GM18873 (cell line): ENCODE results near the gene GOLGA6L6.
"Not testable (repeated sequence)": the region's sequence is repeated elsewhere in the genome, so short reads cannot be mapped to it uniquely, and the experiment has no call there.

Experiments
- ATAC-seq: cut with Tn5 transposase; IDR thresholded peaks from one replicate; pipeline ENCODE4 v1.9.1; 2021; ENCODE audit warnings: mild to moderate bottlenecking, moderate library complexity, moderate number of reproducible peaks; ENCODE audit not compliant: unreplicated experiment, low FRiP score

Gene GOLGA6L6, protein sequence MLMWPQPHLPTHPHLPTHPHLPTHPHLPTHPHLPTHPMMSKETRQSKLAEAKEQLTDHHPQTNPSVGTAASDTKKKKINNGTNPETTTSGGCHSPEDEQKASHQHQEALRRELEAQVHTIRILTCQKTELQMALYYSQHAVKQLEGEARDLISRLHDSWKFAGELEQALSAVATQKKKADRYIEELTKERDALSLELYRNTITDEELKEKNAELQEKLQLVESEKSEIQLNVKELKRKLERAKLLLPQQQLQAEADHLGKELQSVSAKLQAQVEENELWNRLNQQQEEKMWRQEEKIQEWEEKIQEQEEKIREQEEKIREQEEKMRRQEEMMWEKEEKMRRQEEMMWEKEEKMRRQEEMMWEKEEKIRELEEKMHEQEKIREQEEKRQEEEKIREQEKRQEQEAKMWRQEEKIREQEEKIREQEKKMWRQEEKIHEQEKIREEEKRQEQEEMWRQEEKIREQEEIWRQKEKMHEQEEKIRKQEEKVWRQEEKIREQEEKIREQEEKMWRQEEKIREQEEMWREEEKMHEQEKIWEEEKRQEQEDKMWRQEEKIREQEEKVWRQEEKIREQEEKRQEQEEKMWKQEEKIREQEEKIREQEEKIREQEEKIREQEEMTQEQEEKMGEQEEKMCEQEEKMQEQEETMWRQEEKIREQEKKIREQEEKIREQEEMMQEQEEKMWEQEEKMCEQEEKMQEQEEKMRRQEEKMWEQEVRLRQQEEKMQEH

DNA sequence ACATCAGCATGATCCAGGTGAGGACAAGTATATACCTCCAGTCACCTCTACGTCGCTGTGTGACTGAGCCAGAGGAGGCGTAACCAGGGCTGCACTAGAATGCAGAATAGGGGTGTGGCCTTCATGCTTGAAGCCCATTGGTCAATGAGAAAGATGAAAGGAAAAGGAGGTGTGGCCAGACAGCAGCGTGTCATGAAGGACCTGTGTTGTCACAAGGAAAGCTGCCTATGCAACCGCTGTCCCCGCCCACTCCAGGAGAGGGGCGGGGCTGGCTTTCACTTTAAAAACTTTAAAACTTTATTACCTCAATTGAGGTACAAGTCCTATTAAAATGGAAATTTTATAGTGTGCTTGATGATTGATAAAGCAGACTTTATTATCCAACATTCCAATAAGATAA, at the start of gene GOLGA6L6:
TSS of gene GOLGA6L6 (minus strand) at position 101 of the 400 bp plus-strand sequence. CDS start at position 10, 91 bp downstream.
- ATAC-seq, result not testable (repeated sequence)

DNA sequence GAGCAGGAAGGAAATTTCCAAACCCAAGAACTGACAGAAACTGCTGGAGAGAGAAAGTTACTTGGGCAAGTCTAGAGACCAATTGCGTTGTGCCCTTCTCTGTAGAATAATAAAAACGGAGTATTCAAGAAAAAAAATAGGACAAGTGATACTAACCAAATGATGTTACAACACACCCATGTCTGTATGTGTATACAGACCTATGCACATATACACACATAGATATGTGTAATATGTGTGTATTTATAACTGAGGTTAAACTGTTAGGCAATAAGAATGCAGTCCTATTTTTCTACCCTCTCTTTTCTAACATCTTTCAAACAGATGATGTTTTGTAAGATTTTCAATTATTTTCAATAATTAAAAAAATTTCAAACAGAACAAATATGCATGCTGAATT, 48.5 kb upstream of the GOLGA6L6 start:
- not testable (repeated sequence) for ATAC-seq

DNA sequence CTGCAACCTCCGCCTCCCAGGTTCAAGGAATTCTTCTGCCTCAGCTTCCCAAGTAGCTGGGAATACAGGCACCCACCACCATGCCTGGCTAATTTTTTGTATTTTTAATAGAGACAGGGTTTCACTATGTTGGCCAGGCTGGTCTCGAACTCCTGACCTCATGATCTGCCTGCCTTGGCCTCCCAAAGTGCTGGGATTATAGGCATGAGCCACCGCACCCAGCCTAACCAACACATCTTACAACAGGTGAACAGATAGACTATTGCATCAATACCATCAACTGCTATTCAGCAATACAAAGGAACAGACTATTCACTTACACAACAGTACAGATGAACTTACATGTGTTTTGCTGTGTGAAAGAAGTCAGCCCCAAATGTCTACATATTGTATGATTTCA, 45.2 kb upstream of the GOLGA6L6 start:
- ATAC-seq, result not testable (repeated sequence)

DNA sequence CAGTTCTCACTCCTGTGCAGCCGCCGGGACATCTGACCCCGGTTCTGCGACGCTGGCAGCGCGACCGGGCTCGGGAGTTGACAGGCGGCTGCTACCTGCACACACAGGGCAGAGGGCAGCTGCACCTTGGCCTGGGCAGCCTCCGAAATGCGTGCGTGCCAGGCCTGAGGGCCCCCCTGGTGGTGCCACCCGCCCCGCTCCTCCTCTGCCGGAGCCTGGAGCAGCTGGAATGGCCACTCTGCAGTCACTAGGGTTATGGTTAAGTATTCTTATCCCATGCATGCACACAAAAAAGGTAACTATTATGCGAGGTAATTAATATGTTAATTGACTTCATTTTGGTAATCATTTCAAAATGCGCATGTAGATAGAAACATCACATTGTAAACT, 41.1 kb upstream of the GOLGA6L6 start:
- not testable (repeated sequence) for ATAC-seq

DNA sequence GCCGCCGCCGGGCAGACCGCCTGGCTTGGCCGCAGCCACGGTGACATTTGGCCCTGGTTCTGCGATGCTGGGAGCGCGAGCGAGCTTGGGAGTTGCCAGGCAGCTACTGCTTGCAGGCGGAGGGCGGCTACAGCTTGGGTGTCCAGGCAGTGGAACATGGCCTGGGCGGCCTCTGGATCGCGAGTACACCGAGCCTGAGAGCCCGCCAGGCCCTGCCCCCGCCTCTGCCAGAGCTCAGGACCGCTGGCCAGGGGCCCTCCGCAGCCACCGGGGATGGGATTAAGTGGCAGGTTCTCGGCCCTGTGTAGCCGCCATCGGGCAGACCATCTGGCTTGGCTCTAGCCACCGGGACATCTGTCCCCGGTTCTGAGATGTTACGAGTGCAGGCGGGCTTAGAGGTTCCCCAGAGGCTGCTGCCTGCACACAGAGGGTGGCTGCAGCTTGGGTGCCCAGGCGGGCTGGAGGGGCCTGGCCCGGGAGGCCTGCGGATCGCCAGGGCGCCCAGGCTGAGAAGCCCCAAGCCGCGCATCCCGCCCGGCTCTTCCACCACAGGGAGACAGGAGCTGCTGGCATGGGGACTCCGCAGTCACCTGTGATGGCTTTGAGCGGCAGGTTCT, 40.6 kb upstream of the GOLGA6L6 start:
- not testable (repeated sequence) for ATAC-seq

DNA sequence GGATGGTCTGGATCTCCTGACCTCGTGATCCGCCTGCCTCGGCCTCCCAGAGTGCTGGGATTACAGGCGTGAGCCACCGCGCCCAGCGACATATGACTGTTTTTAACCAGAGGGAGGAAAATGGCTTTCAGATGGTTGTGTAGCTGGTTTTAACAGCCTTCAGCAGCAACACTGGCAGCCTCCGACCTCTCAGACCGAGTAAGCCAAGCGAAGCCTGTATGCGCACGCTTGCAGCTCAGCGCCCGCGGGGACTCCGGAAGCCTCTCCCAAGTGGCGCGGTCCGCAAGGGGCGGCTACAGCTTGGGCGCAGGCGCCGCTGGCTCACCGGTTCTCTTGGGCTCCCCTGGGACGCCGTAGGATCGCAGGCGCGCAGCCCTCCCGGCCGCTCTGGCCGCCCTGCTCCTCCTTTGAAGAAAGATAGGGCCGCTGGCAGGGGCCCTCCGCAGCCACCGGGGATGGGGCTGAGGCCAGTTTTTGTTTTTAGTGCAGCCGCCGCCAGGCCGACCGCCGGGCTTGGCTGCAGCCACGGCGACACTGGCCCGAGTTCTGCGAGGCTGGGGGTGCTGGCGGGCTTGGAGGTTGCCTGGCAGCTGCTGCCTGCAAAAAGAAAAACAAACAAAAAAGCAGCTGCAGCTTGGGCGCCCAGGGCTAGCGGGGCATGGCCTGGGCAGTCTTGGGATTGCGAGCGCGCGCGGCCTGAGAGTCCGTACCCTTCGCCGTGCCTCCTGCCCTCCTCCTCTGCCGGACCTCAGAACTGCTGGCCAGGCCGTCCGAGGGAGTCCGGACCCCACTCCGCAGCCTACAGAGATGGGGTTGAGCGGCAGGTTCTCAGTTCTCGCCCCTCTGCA, 39.9 kb upstream of the GOLGA6L6 start:
- ATAC-seq, result not testable (repeated sequence)

DNA sequence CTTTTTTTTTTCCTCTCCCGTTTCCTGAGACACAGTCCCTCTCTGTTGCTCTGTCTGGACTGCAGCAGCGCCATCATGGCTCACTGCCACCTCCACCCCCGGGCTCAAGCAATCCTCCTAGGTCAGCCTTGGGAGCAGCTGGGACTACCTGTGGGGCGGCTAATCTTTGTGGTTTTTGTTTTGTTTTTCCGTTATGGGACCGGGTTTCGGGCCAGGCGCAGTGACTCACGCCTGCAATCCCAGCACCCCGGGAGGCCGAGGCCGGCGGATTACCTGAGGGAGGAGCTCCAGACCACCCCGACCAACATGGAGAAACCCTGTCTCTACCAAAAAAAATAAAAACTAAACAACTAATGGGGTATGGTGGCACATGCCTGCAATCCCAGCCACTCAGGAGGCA, 38.1 kb upstream of the GOLGA6L6 start:
- not testable (repeated sequence) for ATAC-seq

DNA sequence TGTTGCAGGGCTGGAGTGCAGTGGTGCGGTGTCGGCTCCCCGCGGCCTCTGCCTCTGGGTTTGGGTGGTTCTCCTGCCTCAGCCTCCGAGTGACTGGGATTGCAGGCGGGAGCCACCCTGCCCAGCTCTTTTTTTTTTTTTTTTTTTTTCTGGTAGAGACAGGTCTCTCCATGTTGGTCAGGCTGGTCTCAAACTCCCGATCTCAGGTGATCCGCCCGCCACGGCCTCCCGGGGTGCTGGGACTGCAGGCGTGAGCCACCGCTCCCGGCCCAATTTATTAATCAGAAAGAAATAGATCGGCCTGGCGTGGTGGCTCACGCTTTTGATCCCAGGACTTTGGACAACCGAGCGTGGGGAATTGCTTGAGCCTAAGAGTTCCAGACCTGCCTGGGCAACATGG, 9.7 kb upstream of the GOLGA6L6 start:
- not testable (repeated sequence) for ATAC-seq

DNA sequence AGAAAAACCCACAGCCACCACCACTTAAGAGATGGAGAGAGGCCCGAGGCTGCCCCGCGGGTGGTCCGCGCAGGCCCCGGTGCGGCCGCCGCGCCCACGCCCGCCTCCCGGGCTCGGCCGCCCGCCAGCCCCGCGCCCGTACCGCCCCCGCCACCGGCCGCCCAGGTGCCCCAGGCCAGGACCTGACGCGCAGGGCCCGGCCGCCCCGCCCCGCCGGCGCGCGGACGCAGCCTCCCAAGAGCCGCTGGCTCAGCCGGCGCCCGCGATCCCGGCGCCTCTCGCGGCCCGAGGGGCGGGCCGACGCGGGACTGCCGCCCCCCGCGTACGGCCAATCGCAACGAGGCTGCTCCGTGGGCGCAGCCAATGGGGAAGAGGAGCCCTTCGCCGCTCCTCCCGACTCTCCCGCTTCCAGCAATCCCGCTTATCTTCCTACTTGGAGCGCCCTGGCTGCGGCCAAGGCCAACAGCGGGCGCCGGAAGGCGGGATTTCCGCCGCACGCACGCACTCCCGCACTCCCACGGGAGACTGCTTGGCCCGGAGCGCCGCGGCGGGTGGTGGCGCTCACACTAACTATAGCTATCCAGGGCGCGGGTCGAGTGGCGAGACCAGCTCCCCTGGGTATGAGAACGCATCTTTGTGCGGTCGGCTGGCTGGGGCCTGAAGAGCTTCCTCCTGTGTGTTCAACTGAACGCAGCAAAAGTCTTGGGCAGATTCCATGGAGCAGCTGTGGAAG, 35.5 kb downstream of the GOLGA6L6 start:
- not testable (repeated sequence) for ATAC-seq

DNA sequence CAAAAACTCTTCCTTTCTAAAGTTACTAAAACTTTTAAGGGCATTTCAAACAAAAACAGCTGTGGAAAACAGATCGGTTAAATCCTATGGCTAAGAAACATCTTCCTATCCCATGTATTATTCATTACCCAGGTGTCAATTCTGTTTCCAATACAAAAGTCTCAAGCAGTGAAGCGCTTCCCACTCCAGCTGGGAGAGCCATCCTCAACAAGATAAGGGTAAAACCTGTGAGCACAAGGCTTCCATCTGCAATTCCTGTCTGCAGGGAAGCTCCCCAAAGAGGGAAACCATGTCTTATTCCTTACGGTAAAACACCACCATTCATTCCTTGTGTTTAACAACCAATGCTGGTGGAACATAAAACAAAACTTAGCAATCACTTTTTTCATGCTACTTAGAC, 38.8 kb downstream of the GOLGA6L6 start:
- ATAC-seq, result not testable (repeated sequence)

DNA sequence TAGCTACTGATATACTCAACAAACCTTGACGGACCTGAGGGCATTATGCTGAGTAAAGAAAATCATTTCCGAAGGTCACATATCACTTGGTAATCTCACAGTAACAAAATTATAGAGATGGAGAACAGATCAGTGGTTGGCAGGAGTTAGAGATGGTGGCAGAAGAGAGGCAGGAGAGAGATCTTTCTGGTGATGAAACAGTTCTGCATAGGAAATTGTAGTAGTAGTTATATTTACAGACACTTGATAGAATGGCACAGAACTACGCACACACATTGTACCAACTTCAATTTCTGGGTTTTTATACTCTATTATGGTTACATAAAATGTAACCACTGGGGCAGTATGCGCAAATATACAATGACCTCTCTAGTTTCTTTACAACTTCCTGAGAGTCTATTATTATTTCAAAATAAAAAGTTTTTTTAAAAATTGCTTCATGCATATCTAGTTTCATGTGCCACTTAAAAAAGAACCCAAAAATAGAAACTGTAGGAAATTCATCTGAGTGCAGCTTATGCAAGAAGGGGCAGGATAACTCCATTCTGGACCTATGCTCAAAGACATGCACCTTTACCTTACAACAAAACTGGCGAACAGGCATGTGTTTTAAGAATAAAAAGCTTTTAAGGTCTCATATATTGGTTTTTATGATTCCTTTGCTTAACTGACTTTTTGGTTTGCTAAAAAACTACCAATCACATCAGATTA, 39.9 kb downstream of the GOLGA6L6 start:
- not testable (repeated sequence) for ATAC-seq

DNA sequence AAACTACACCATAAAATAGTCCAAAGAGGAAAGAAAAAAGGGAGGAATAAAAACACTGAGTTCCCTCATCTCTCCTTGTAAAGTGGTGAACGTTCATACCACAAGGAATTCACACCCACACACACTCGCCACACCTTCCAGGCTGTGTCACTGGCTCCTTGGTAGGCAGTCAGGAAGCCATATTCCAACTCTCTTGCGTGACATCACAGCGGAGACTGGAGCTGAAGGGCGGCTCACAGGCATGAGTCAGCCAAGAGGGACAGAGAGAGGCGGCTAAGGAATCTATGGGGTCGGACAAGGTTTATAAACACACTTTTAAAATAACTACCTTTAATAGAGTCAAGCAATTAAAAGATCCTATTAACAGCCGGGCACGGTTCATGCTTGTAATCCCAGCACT, 43.8 kb downstream of the GOLGA6L6 start:
- ATAC-seq, result not testable (repeated sequence)

DNA sequence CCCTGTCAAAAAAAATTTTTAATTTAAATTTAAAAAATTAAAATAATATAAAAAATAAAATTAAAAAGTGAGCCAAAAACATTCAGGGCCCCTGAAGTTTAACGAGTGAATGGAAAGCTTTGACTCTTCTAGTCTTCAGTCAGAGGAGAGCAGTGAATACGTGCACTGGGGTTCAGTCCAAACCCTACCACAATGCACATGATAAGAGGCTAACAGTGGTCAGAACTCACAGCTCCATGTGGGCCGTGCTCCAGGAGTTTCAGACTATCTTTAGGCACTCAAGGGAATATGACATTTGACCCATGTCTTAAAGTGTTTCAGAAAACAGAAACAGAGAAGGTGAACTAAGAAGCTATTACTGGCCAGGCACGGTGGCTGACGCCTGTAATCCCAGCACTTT, 48.6 kb downstream of the GOLGA6L6 start:
- ATAC-seq, result not testable (repeated sequence)

DNA sequence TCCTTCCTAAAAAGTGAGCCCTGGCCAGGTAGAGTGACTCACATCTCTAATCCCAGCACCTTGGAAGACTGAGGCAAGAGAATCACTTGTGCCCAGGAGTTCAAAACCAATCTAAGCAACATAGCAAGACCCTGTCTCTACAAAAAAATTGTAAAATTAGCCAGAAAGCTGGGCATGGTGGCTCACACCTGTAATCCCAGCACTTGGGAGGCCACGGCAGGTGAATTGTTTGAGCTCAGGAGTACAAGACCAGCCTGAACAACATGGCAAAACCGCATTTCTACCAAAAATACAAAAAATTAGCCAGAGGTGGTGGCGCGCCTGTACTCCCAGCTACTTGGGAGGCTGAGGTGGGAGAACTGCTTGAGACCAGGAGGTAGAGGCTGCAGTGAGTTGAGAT, 49.0 kb downstream of the GOLGA6L6 start:
- ATAC-seq, result not testable (repeated sequence)

DNA sequence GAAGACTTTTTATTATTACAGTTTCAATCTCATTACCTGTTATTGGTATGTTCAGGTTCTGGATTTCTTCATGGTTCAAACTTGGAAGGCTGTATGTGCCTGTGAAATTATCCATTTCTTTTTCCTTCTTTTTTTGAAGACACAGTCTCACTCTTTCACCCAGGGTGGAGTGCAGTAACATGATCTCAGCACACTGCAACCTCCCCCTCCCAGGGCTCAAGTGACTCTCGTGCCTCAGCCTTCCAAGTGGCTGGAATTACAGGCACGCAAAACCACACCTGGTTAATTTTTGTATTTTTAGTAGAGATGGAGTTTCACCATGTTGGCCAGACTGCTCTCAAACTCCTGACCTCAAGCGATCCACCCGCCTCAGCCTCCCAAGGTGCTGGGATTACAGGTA, 52.3 kb downstream of the GOLGA6L6 start:
- not testable (repeated sequence) for ATAC-seq
